ENCODE results near the gene FTCD. TPM values are rescaled to one million over a fixed set of nuclear protein-coding genes. Genes with fewer than 3 reads are reported as not detected.

The FTCD gene
- total RNA-seq, 1 experiment from 2014 or later, result 6.7 TPM

DNA sequence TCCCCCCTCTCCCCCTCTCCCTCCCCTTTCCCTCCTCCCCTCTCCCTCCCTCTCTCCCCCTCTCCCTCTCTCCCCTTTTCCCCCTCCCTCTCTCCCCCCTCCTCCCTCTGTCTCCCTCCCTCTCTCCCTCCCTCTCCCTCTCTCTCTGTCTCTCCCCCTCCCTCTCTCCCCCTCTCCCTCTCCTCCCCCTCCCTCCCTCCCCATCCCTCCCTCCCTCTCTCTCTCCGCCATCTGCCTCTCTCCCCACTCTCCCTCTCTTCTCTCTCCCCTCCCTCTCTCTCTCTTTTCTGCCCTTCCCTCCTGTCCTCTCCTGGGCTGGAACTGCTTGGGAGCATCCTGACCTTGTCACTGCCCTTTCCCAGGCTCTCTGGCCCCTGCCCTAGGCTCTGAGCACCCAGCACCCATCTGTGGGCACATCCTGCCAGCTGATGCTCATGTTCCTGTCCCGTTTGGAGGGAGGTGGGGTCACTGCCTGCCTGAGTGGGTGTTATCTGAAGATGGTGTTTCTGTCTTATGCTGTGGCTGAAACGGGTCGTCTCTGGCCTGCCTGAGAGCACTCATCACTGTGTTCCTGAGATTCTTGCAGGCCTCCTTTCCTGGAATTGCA is 10.8 kb downstream of the FTCD start:
- Histone ChIP-seq H3K14ac (ENCODE audit: insufficient read depth, low read length) (no peak overlapping the region), H3K23me2 (ENCODE audit: insufficient read length, low read depth, low read length, poor library complexity, severe bottlenecking) (no peaks in the 10 kb centered on the region), H3K4me2 (ENCODE audit: insufficient read depth, insufficient read length, low read length) (no peak overlapping the region), H2BK12ac (ENCODE audit: insufficient read length, low read depth, low read length) (no peak overlapping the region), H3K79me1 (ENCODE audit: insufficient read depth, low read depth, low read length, poor library complexity, severe bottlenecking) (no peaks in the 10 kb centered on the region), H4K5ac (ENCODE audit: insufficient read length, low read depth, low read length) (no peak overlapping the region), H2BK20ac (ENCODE audit: low read depth, low read length, poor library complexity, severe bottlenecking) (no peak overlapping the region), H3K23ac (ENCODE audit: insufficient read length, low read depth, low read length) (no peak overlapping the region), H2BK120ac (ENCODE audit: low read depth, low read length, poor library complexity, severe bottlenecking) (no peak overlapping the region), H4K91ac (ENCODE audit: insufficient read length, low read depth, low read length) (no peak overlapping the region), H3K18ac (ENCODE audit: insufficient read length, low read depth, low read length) (no peak overlapping the region), H3T11ph (ENCODE audit: low read length) (no peak overlapping the region), H2BK15ac (ENCODE audit: low read depth, low read length) (no peak overlapping the region), H3K79me2 (ENCODE audit: insufficient read depth, low read length) (no peaks in the 10 kb centered on the region), H4K20me1 (ENCODE audit: control insufficient read depth, insufficient read depth, insufficient read length) (no peaks in the 10 kb centered on the region), H2AFZ (ENCODE audit: low read length) (no peak overlapping the region), H3K4ac (ENCODE audit: low read depth, low read length) (no peak overlapping the region), H3K9ac (ENCODE audit: extremely low read depth, insufficient read length, low read length) (no peak overlapping the region), H3K27ac (ENCODE audit: insufficient read length, low read depth, low read length) (no peak overlapping the region), H3K4me1 (ENCODE audit: insufficient read depth, low read length) (no peaks in the 10 kb centered on the region), H3K9me3 (ENCODE audit: control insufficient read depth, low read depth, low read length) (no peaks in the 10 kb centered on the region), H2AK5ac (ENCODE audit: insufficient read length, low read length) (no peak overlapping the region), H3K27me3 (ENCODE audit: insufficient read depth, low read length) (no peaks in the 10 kb centered on the region), H3K56ac (ENCODE audit: insufficient read length, low read depth, low read length) (no peak overlapping the region), H2BK5ac (ENCODE audit: insufficient read length, low read length) (no peak overlapping the region), H4K8ac (replicated peaks; ENCODE audit: insufficient read length, low read depth, low read length) (no peak overlapping the region)
- no CpG with 5 or more reads among the region's 4 CpGs for WGBS (ENCODE audit: extremely low coverage, insufficient read length, low lambda C conversion rate)
- peaks cover 30% of the 10 kb centered on the region for H3K27me3 Mint-ChIP-seq (ENCODE audit: low read depth)
- peaks cover 7 to 10% (median 8%) of the 10 kb centered on the region in 3 experiments; a peak in 5 of 7 replicates for H3K36me3 Mint-ChIP-seq (ENCODE audit: insufficient read depth in 1 of 3, low read depth in 3 of 3)
- peaks cover 26 to 30% of the 10 kb centered on the region in 2 experiments for H3K4me1 Mint-ChIP-seq
- peaks cover 5 to 6% of the 10 kb centered on the region in 2 experiments; a peak in 2 of 5 replicates for H3K9me3 Mint-ChIP-seq
- peak overlapping the region in 1 of 2 experiments; percentile 40; a peak in 1 of 5 replicates for H3K4me3 Mint-ChIP-seq
- TF ChIP-seq, protein P1, sequence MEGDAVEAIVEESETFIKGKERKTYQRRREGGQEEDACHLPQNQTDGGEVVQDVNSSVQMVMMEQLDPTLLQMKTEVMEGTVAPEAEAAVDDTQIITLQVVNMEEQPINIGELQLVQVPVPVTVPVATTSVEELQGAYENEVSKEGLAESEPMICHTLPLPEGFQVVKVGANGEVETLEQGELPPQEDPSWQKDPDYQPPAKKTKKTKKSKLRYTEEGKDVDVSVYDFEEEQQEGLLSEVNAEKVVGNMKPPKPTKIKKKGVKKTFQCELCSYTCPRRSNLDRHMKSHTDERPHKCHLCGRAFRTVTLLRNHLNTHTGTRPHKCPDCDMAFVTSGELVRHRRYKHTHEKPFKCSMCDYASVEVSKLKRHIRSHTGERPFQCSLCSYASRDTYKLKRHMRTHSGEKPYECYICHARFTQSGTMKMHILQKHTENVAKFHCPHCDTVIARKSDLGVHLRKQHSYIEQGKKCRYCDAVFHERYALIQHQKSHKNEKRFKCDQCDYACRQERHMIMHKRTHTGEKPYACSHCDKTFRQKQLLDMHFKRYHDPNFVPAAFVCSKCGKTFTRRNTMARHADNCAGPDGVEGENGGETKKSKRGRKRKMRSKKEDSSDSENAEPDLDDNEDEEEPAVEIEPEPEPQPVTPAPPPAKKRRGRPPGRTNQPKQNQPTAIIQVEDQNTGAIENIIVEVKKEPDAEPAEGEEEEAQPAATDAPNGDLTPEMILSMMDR (conservative IDR thresholded peaks at IDR 0.05), result no peak
- DNase-seq, result no peak
- no peak overlapping the region for H3K27ac Mint-ChIP-seq
